ENCODE results near the gene GRPR. TPM values are rescaled to one million over a fixed set of nuclear protein-coding genes. Genes with fewer than 3 reads are reported as not detected.
"Not testable (repeated sequence)": the region's sequence is repeated elsewhere in the genome, so short reads cannot be mapped to it uniquely, and the experiment has no call there.

GRPR gene
- total and polyA plus RNA-seq, 2 donors (not counting 1 experiment from before 2014, with no cell fraction given): 0.33 to 4.1 TPM

DNA sequence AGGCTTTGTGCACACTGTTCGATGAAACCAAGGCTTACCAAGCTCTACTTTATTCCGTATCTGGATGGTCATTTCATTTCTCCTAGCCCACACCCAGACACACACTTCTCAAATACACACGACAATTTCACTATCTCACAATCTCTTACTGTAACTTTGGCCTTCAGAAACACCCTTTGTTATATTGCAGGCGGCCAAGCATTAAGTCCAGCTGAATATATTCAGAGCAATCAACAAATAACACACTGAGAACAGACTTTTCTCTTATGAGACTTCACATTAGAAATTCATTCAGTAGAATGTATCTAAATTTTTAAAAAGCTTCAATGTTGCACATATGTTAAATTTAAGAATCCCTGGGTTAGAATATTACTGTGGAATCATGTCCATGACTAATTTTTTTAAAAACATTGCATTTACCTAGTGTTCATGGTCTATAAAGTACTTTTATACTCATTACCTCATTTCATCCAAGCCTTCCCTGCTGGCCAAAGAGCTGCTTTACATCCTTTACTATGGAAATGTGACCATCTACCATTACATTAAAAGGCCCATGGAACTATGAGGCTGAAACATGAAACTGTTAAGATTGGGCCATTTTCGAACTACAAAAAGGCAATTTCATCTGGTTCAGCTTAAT lies 33.4 kb downstream of the GRPR start:
- no peaks in the 10 kb centered on the region for H4K20me1 ChIP-seq (ENCODE audit: control insufficient read depth, extremely low read depth, insufficient read depth, low read length)
- H3K4me3 ChIP-seq (replicated peaks in 1 of 4; ENCODE audit: control extremely low read depth in 1 of 4, insufficient read depth in 1 of 4, low read depth in 3 of 4, low read length in 4 of 4): no peak overlapping the region
- TF ChIP-seq, protein P1, sequence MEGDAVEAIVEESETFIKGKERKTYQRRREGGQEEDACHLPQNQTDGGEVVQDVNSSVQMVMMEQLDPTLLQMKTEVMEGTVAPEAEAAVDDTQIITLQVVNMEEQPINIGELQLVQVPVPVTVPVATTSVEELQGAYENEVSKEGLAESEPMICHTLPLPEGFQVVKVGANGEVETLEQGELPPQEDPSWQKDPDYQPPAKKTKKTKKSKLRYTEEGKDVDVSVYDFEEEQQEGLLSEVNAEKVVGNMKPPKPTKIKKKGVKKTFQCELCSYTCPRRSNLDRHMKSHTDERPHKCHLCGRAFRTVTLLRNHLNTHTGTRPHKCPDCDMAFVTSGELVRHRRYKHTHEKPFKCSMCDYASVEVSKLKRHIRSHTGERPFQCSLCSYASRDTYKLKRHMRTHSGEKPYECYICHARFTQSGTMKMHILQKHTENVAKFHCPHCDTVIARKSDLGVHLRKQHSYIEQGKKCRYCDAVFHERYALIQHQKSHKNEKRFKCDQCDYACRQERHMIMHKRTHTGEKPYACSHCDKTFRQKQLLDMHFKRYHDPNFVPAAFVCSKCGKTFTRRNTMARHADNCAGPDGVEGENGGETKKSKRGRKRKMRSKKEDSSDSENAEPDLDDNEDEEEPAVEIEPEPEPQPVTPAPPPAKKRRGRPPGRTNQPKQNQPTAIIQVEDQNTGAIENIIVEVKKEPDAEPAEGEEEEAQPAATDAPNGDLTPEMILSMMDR (conservative IDR thresholded peaks at IDR 0.05 in 1 of 2, IDR thresholded peaks at IDR 0.05 in 1 of 2; ENCODE audit: low read depth in 1 of 2, low read length in 2 of 2): no peak
- no peak for TF ChIP-seq EZH2 (IDR thresholded peaks at IDR 0.05; ENCODE audit: low read length, missing control alignments)
- H2AFZ ChIP-seq (ENCODE audit: low read length): no peak overlapping the region
- no peaks in the 10 kb centered on the region for H3K27me3 ChIP-seq (ENCODE audit: control insufficient read depth, insufficient read depth, low read length)
- H3K9me3 ChIP-seq (ENCODE audit: control insufficient read depth, insufficient read depth, low read depth, low read length): no peaks in the 10 kb centered on the region
- no peak overlapping the region for H3K9ac ChIP-seq (ENCODE audit: insufficient read depth, low read length)
- H3K36me3 ChIP-seq (ENCODE audit: control insufficient read depth, insufficient read depth, low read length): no peaks in the 10 kb centered on the region
- no peak overlapping the region for H3K4me2 ChIP-seq (ENCODE audit: extremely low read depth, insufficient read depth, low read length)
- H3K79me2 ChIP-seq (ENCODE audit: control insufficient read depth, insufficient read depth, low read length): no peaks in the 10 kb centered on the region
- peaks cover 5% of the 10 kb centered on the region for H3K4me1 ChIP-seq (ENCODE audit: control insufficient read depth, extremely low read depth, insufficient read depth, low read length)
- H3K27ac ChIP-seq (ENCODE audit: insufficient read depth, low read length): no peak overlapping the region
- no peak for DNase-seq (ENCODE audit: low read depth in 2 of 2)

DNA sequence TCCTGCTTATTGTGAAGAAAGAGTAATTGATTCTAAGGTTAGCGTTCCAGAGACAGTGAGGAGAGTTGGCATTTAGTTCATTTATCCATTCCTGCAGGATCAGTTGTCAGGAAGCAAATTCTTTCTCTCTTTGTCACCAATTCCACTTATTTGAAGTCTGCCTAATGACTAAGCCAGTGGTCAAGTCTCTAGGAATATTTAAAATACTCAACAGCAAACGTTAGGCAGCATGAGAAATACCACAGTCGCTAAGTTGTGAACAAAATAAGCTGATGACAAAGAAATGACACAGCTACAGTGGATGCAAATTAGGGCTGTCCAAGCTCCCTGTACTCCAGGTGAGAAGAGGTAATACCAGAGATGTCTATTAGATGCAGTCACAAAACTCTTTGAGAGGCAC lies 37.4 kb downstream of the GRPR start:
- H2AFZ ChIP-seq (ENCODE audit: low read length): no peak overlapping the region
- H3K27me3 ChIP-seq (ENCODE audit: control insufficient read depth, insufficient read depth, low read length): no peaks in the 10 kb centered on the region
- no peaks in the 10 kb centered on the region for H4K20me1 ChIP-seq (ENCODE audit: control insufficient read depth, extremely low read depth, insufficient read depth, low read length)
- H3K4me3 ChIP-seq (replicated peaks in 1 of 4; ENCODE audit: control extremely low read depth in 1 of 4, insufficient read depth in 1 of 4, low read depth in 3 of 4, low read length in 4 of 4): no peak overlapping the region
- H3K36me3 ChIP-seq (ENCODE audit: control insufficient read depth, insufficient read depth, low read length): no peaks in the 10 kb centered on the region
- no peak for TF ChIP-seq EZH2 (IDR thresholded peaks at IDR 0.05; ENCODE audit: low read length, missing control alignments)
- TF ChIP-seq, protein P1 (conservative IDR thresholded peaks at IDR 0.05 in 1 of 2, IDR thresholded peaks at IDR 0.05 in 1 of 2; ENCODE audit: low read depth in 1 of 2, low read length in 2 of 2): no peak
- H3K4me2 ChIP-seq (ENCODE audit: extremely low read depth, insufficient read depth, low read length): peak overlapping the region; percentile 35
- H3K79me2 ChIP-seq (ENCODE audit: control insufficient read depth, insufficient read depth, low read length): no peaks in the 10 kb centered on the region
- peaks cover 8% of the 10 kb centered on the region for H3K4me1 ChIP-seq (ENCODE audit: control insufficient read depth, extremely low read depth, insufficient read depth, low read length)
- H3K9ac ChIP-seq (ENCODE audit: insufficient read depth, low read length): no peak overlapping the region
- DNase-seq (ENCODE audit: low read depth in 2 of 2): peak; percentile 47 to 95
- peak overlapping the region; percentile 72 for H3K27ac ChIP-seq (ENCODE audit: insufficient read depth, low read length)
- H3K9me3 ChIP-seq (ENCODE audit: control insufficient read depth, insufficient read depth, low read depth, low read length): no peaks in the 10 kb centered on the region

DNA sequence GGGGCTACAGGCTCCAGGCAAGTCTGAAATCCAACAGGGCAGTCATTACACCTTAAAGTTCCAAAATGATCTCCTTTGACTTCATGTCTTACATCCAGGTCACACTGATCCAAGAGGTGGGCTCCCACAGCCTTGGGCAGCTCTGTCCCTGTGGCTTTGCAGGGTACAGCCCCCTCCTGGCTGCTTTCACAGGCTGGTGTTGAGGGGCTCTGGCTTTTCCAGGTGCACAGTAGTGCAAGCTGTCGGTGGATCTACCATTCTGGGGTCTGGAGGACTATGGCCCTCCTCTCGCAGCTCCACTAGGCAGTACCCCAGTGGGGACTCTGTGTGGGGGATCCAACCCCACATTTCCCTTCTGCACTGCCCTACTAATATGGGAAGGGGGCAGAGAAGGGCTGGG lies 37.8 kb downstream of the GRPR start:
- H3K9ac ChIP-seq (ENCODE audit: insufficient read depth, low read length); DNase-seq (ENCODE audit: low read depth in 2 of 2); H3K79me2 ChIP-seq (ENCODE audit: control insufficient read depth, insufficient read depth, low read length); H2AFZ ChIP-seq (ENCODE audit: low read length); H4K20me1 ChIP-seq (ENCODE audit: control insufficient read depth, extremely low read depth, insufficient read depth, low read length); H3K36me3 ChIP-seq (ENCODE audit: control insufficient read depth, insufficient read depth, low read length); H3K4me1 ChIP-seq (ENCODE audit: control insufficient read depth, extremely low read depth, insufficient read depth, low read length); H3K4me2 ChIP-seq (ENCODE audit: extremely low read depth, insufficient read depth, low read length); H3K27me3 ChIP-seq (ENCODE audit: control insufficient read depth, insufficient read depth, low read length); H3K4me3 ChIP-seq (replicated peaks in 1 of 4; ENCODE audit: control extremely low read depth in 1 of 4, insufficient read depth in 1 of 4, low read depth in 3 of 4, low read length in 4 of 4); H3K9me3 ChIP-seq (ENCODE audit: control insufficient read depth, insufficient read depth, low read depth, low read length): not testable (repeated sequence)
- peak overlapping the region; percentile 72 for H3K27ac ChIP-seq (ENCODE audit: insufficient read depth, low read length)
